ENCODE measurements around the gene SLIT1.

Gene SLIT1

GRCh38 chr10:96992721-96993120, 193.0 kb downstream of the SLIT1 start:
- DNase-seq = no peak

GRCh38 chr10:96991313-96991841, 194.4 kb downstream of the SLIT1 start:
- no peak for DNase-seq

GRCh38 chr10:96988426-96988825, 197.3 kb downstream of the SLIT1 start:
- DNase-seq = no peak

GRCh38 chr10:96987842-96988175, 197.9 kb downstream of the SLIT1 start:
- DNase-seq = no peak

GRCh38 chr10:96987141-96987841, 198.5 kb downstream of the SLIT1 start:
- DNase-seq = no peak

- no peak for DNase-seq
Observed at GRCh38 chr10:96986200-96986856, 199.4 kb downstream of the SLIT1 start.

GRCh38 chr10:96984541-96985131, 201.1 kb downstream of the SLIT1 start:
- no peak for DNase-seq

- DNase-seq = no peak
Observed at GRCh38 chr10:96982149-96982930, 203.4 kb downstream of the SLIT1 start.

- DNase-seq = no peak
Observed at GRCh38 chr10:96978621-96979154, 207.1 kb downstream of the SLIT1 start.

- DNase-seq = no peak
Observed at GRCh38 chr10:96975136-96975535, 210.6 kb downstream of the SLIT1 start.

- no peak for DNase-seq
Observed at GRCh38 chr10:96973809-96974747, 211.7 kb downstream of the SLIT1 start.

GRCh38 chr10:96972264-96972663, 213.5 kb downstream of the SLIT1 start:
- no peak for DNase-seq

- DNase-seq = no peak
Observed at GRCh38 chr10:96971324-96971723, 214.4 kb downstream of the SLIT1 start.

GRCh38 chr10:96968682-96969423, 216.9 kb downstream of the SLIT1 start:
- no peak for DNase-seq

GRCh38 chr10:96967847-96968246, 217.9 kb downstream of the SLIT1 start:
- no peak for DNase-seq

- no peak for DNase-seq
Observed at GRCh38 chr10:96964131-96964530, 221.6 kb downstream of the SLIT1 start.

GRCh38 chr10:96960872-96961271, 224.9 kb downstream of the SLIT1 start:
- no peak for DNase-seq

- DNase-seq = no peak
Observed at GRCh38 chr10:96959733-96960132, 226.0 kb downstream of the SLIT1 start.

GRCh38 chr10:96958071-96958470, 227.7 kb downstream of the SLIT1 start:
- DNase-seq = no peak

- no peak for DNase-seq
Observed at GRCh38 chr10:96955794-96956193, 230.0 kb downstream of the SLIT1 start.

- DNase-seq = no peak
Observed at GRCh38 chr10:96951954-96952353, 233.8 kb downstream of the SLIT1 start.

Data from DMS79 treated with DMSO at 0.1 percent for 48 hours (cell line).